Measurements from ENCODE around the gene PKIG. TPM values are rescaled to one million over a fixed set of nuclear protein-coding genes. Genes with fewer than 3 reads are reported as not detected.

PKIG gene
- total RNA-seq, 2 donors from 2014 or later = 43.6 to 64.9 TPM

GRCh38 chr20:44643596-44644229 is 61.3 kb downstream of the PKIG start:
- 71 to 76% methylated on average over 11 to 16 of the region's 16 CpGs for WGBS, 2 donors
- peak overlapping the region in 3 of 4 donors; percentile 78 to 90 (median 86) for H3K27ac ChIP-seq

GRCh38 chr20:44644230-44644617 is 61.8 kb downstream of the PKIG start:
- Histone ChIP-seq H3K4me3 (no peak overlapping the region), H3K27me3 (no peaks in the 10 kb centered on the region), H3K9me3 (no peaks in the 10 kb centered on the region), H3K27ac (peak overlapping the region in 2 of 4 donors; percentile 86 to 90), H3K36me3 (replicated peaks in 1 of 2; ENCODE audit: insufficient read depth in 1 of 2, low read depth in 2 of 2) (no peaks in the 10 kb centered on the region), H3K4me1 (peaks cover 28% of the 10 kb centered on the region)
- WGBS, 2 donors = 76 to 95% methylated on average over 6 to 8 of the region's 8 CpGs
- ATAC-seq = no peak
- TF ChIP-seq POLR2A (IDR thresholded peaks at IDR 0.05) (no peak), CTCF (IDR thresholded peaks at IDR 0.05) (no peak)
- no peak for DNase-seq
- intact Hi-C loops (cut with DNase I) = no loop called here

More at GRCh38 chr20:44643596-44644229, 61.3 kb downstream of the PKIG start:
- H3K36me3 ChIP-seq (replicated peaks in 1 of 2; ENCODE audit: insufficient read depth in 1 of 2, low read depth in 2 of 2) = no peaks in the 10 kb centered on the region
- TF ChIP-seq POLR2A (IDR thresholded peaks at IDR 0.05) (no peak), CTCF (IDR thresholded peaks at IDR 0.05) (no peak)
- no peaks in the 10 kb centered on the region for H3K9me3 ChIP-seq
- H3K4me3 ChIP-seq = no peak overlapping the region
- DNase-seq (peak; percentile 33 to 71 (median 42)), ATAC-seq (peak; percentile 47)
- H3K27me3 ChIP-seq = no peaks in the 10 kb centered on the region
- H3K4me1 ChIP-seq = peaks cover 28% of the 10 kb centered on the region
- intact Hi-C loops (cut with DNase I) = no loop called here

- no peak for ATAC-seq
- 80 to 95% methylated on average over 6 to 7 of the region's 7 CpGs for WGBS, 2 donors
Observed at GRCh38 chr20:44644667-44645131, 62.3 kb downstream of the PKIG start.

GRCh38 chr20:44646023-44646640 is 63.8 kb downstream of the PKIG start:
- H3K9me3 ChIP-seq = no peaks in the 10 kb centered on the region
- intact Hi-C loops (cut with DNase I) = no loop called here
- no peak overlapping the region for H3K4me3 ChIP-seq
- TF ChIP-seq POLR2A (IDR thresholded peaks at IDR 0.05) = no peak
- no peak for TF ChIP-seq CTCF (IDR thresholded peaks at IDR 0.05)
- peak overlapping the region in 1 of 4 donors; percentile 9 for H3K27ac ChIP-seq
- no peaks in the 10 kb centered on the region for H3K36me3 ChIP-seq (replicated peaks in 1 of 2; ENCODE audit: insufficient read depth in 1 of 2, low read depth in 2 of 2)
- DNase-seq (peak in 1 of 4 donors; percentile 28), ATAC-seq (no peak)
- 57 to 81% methylated on average over 2 to 4 of the region's 4 CpGs for WGBS, 2 donors
- peaks cover 36% of the 10 kb centered on the region for H3K4me1 ChIP-seq
- H3K27me3 ChIP-seq = no peaks in the 10 kb centered on the region

More at GRCh38 chr20:44644667-44645131, 62.3 kb downstream of the PKIG start:
- Histone ChIP-seq H3K4me3 (no peak overlapping the region), H3K27ac (peak overlapping the region in 1 of 4 donors; percentile 90), H3K4me1 (peaks cover 28% of the 10 kb centered on the region), H3K36me3 (replicated peaks in 1 of 2; ENCODE audit: insufficient read depth in 1 of 2, low read depth in 2 of 2) (no peaks in the 10 kb centered on the region), H3K27me3 (no peaks in the 10 kb centered on the region), H3K9me3 (no peaks in the 10 kb centered on the region)
- TF ChIP-seq POLR2A (IDR thresholded peaks at IDR 0.05) (no peak), CTCF (IDR thresholded peaks at IDR 0.05) (no peak)
- DNase-seq = no peak
- intact Hi-C loops (cut with DNase I) = no loop called here

All from body of pancreas (tissue), 4 donors.